MM.1S (cell line): ENCODE measurements around the gene ELMO1.
A peak's percentile ranks its signal among the peaks of the same experiment; 100 is the strongest.

Source experiments
- DNase-seq: peaks from one replicate; pipeline ENCODE4 v3.0.0-alpha.2; 2015
- H2AFZ ChIP-seq: fragments of 300-600 bp; sonication (generic); 2 replicates; pipeline ENCODE4 v1.6.0; 2016; ENCODE audit warnings: antibody characterized with exemption, low read length
- H3F3A ChIP-seq: fragments of 300-600 bp; sonication (generic); 2 replicates; pipeline ENCODE4 v1.6.1; 2016; ENCODE audit warnings: mild to moderate bottlenecking, antibody characterized with exemption, low read length, moderate library complexity, mixed read lengths; ENCODE audit not compliant: insufficient read depth
- H3K27ac ChIP-seq: fragments of 300-600 bp; sonication (generic); 2 replicates; pipeline ENCODE4 v1.5.1; 2016; ENCODE audit warnings: mild to moderate bottlenecking, low read length
- H3K27me3 ChIP-seq: fragments of 300-600 bp; sonication (generic); replicated peaks from 2 replicates; pipeline ENCODE4 v1.6.0; 2016; ENCODE audit warnings: low read length; ENCODE audit not compliant: insufficient read depth
- H3K36me3 ChIP-seq: fragments of 300-600 bp; sonication (generic); replicated peaks from 2 replicates; pipeline ENCODE4 v1.6.1; 2016; ENCODE audit warnings: mild to moderate bottlenecking, low read length, mixed read lengths; ENCODE audit not compliant: insufficient read depth
- H3K4me1 ChIP-seq: fragments of 300-600 bp; sonication (generic); 2 replicates; pipeline ENCODE4 v1.6.1; 2016; ENCODE audit warnings: low read length, mixed read lengths
- H3K4me2 ChIP-seq: fragments of 300-600 bp; sonication (generic); 2 replicates; pipeline ENCODE4 v1.6.0; 2016; ENCODE audit warnings: low read depth, low read length
- H3K4me3 ChIP-seq: fragments of 300-600 bp; sonication (generic); 2 replicates; pipeline ENCODE4 v1.5.1; 2016; ENCODE audit warnings: low read length, mixed read lengths
- H3K79me2 ChIP-seq: fragments of 300-600 bp; sonication (generic); 2 replicates; pipeline ENCODE4 v1.6.1; 2016; ENCODE audit warnings: mixed run types, low read length, mixed read lengths
- H3K9ac ChIP-seq: fragments of 300-600 bp; sonication (generic); 2 replicates; pipeline ENCODE4 v1.6.1; 2016; ENCODE audit warnings: low read length, mixed read lengths
- H3K9me2 ChIP-seq: fragments of 300-600 bp; sonication (generic); replicated peaks from 2 replicates; pipeline ENCODE4 v1.6.1; 2016; ENCODE audit warnings: mild to moderate bottlenecking, low read length, mixed read lengths; ENCODE audit not compliant: insufficient read depth
- H3K9me3 ChIP-seq: fragments of 300-600 bp; sonication (generic); replicated peaks from 2 replicates; pipeline ENCODE4 v1.6.1; 2016; ENCODE audit warnings: mild to moderate bottlenecking, low read length, mixed read lengths; ENCODE audit not compliant: insufficient read depth
- H4K20me1 ChIP-seq: fragments of 300-600 bp; sonication (generic); 2 replicates; pipeline ENCODE4 v1.6.1; 2016; ENCODE audit warnings: mild to moderate bottlenecking, low read length, moderate library complexity, mixed read lengths; ENCODE audit not compliant: insufficient read depth
- EZH2 ChIP-seq: fragments of 300-600 bp; sonication (generic); optimal IDR thresholded peaks from 2 replicates; pipeline ENCODE3; 2017; ENCODE audit warnings: low read depth, mild to moderate bottlenecking, antibody characterized with exemption, low read length, mixed read lengths
- EZH2phosphoT487 ChIP-seq: fragments of 300-600 bp; sonication (generic); IDR thresholded peaks from 2 replicates; pipeline ENCODE4 v1.6.1; 2018; ENCODE audit warnings: antibody characterized with exemption, low read length
- TF ChIP-seq, protein P1 (sequence below): fragments of 300-600 bp; sonication (generic); IDR thresholded peaks from 2 replicates; pipeline ENCODE4 v1.5.1; 2016; ENCODE audit warnings: antibody characterized with exemption, low read length, mixed read lengths

Gene ELMO1

GRCh38 chr7:37285706-37286453 lies 162.8 kb downstream of the ELMO1 start:
- Histone ChIP-seq H3F3A (no peaks in the 10 kb centered on the region), H3K27ac (no peak overlapping the region), H2AFZ (no peak overlapping the region), H3K79me2 (peaks cover 97% of the 10 kb centered on the region), H3K36me3 (no peaks in the 10 kb centered on the region), H3K9ac (no peak overlapping the region), H3K9me2 (no peaks in the 10 kb centered on the region), H3K4me1 (peaks cover 15% of the 10 kb centered on the region), H3K27me3 (no peaks in the 10 kb centered on the region), H3K9me3 (no peaks in the 10 kb centered on the region), H3K4me3 (no peak overlapping the region), H3K4me2 (no peak overlapping the region), H4K20me1 (peaks cover 21% of the 10 kb centered on the region)
- no peak for DNase-seq
- TF ChIP-seq EZH2phosphoT487: no peak
- TF ChIP-seq EZH2: no peak
- TF ChIP-seq, protein P1, sequence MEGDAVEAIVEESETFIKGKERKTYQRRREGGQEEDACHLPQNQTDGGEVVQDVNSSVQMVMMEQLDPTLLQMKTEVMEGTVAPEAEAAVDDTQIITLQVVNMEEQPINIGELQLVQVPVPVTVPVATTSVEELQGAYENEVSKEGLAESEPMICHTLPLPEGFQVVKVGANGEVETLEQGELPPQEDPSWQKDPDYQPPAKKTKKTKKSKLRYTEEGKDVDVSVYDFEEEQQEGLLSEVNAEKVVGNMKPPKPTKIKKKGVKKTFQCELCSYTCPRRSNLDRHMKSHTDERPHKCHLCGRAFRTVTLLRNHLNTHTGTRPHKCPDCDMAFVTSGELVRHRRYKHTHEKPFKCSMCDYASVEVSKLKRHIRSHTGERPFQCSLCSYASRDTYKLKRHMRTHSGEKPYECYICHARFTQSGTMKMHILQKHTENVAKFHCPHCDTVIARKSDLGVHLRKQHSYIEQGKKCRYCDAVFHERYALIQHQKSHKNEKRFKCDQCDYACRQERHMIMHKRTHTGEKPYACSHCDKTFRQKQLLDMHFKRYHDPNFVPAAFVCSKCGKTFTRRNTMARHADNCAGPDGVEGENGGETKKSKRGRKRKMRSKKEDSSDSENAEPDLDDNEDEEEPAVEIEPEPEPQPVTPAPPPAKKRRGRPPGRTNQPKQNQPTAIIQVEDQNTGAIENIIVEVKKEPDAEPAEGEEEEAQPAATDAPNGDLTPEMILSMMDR: no peak

DNA sequence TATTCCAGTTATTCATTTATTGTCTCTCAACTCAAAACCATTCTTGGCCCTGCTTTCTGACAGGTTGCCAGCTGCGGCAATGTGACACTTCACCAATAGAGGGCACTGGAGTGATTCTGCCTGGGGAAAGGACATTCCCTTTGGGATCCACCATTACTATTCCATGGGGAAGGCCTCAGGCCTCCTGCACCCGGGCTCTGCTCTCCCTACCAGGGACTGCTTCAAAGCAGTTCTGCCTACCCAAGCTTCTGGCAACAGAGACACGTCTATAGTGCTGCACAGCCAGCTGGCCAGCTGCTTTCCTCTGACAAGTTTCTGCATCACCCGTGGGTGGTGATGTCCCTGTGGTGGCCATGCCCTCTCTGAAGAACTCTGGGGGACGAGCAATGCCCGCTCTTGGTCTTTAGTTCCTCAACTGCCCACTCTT lies 163.8 kb downstream of the ELMO1 start:
- Histone ChIP-seq H3F3A (no peaks in the 10 kb centered on the region), H3K27ac (no peak overlapping the region), H3K4me1 (peaks cover 15% of the 10 kb centered on the region), H3K4me3 (no peak overlapping the region), H3K4me2 (no peak overlapping the region), H3K9me2 (no peaks in the 10 kb centered on the region), H3K79me2 (peaks cover 96% of the 10 kb centered on the region), H2AFZ (no peak overlapping the region), H3K36me3 (no peaks in the 10 kb centered on the region), H3K9ac (no peak overlapping the region), H4K20me1 (peaks cover 19% of the 10 kb centered on the region), H3K27me3 (no peaks in the 10 kb centered on the region), H3K9me3 (no peaks in the 10 kb centered on the region)
- TF ChIP-seq, protein P1: peak; percentile 87
- TF ChIP-seq EZH2phosphoT487: no peak
- no peak for TF ChIP-seq EZH2
- DNase-seq: peak; percentile 18

GRCh38 chr7:37284285-37284684 lies 164.4 kb downstream of the ELMO1 start:
- no peaks in the 10 kb centered on the region for H3K36me3 ChIP-seq
- no peak for DNase-seq
- no peak for TF ChIP-seq EZH2
- TF ChIP-seq, protein P1: no peak
- H3K4me1 ChIP-seq: peaks cover 15% of the 10 kb centered on the region
- no peaks in the 10 kb centered on the region for H3F3A ChIP-seq
- no peak overlapping the region for H3K9ac ChIP-seq
- peaks cover 18% of the 10 kb centered on the region for H4K20me1 ChIP-seq
- no peak overlapping the region for H3K4me3 ChIP-seq
- no peak overlapping the region for H2AFZ ChIP-seq
- no peak overlapping the region for H3K4me2 ChIP-seq
- H3K79me2 ChIP-seq: peaks cover 96% of the 10 kb centered on the region
- no peaks in the 10 kb centered on the region for H3K9me2 ChIP-seq
- no peaks in the 10 kb centered on the region for H3K9me3 ChIP-seq
- H3K27me3 ChIP-seq: no peaks in the 10 kb centered on the region
- no peak overlapping the region for H3K27ac ChIP-seq
